Activated effector memory CD4-positive, alpha-beta T cell treated with anti-CD3 and anti-CD28 coated beads, Interleukin-2, amount 50 U/mL, for 16 hours (primary cell): Measurements from ENCODE around the gene WFS1.

ENCODE experiments used
- DNase-seq: peaks from one replicate; pipeline ENCODE4 v3.0.0-alpha.2; 2020

WFS1 gene

DNA sequence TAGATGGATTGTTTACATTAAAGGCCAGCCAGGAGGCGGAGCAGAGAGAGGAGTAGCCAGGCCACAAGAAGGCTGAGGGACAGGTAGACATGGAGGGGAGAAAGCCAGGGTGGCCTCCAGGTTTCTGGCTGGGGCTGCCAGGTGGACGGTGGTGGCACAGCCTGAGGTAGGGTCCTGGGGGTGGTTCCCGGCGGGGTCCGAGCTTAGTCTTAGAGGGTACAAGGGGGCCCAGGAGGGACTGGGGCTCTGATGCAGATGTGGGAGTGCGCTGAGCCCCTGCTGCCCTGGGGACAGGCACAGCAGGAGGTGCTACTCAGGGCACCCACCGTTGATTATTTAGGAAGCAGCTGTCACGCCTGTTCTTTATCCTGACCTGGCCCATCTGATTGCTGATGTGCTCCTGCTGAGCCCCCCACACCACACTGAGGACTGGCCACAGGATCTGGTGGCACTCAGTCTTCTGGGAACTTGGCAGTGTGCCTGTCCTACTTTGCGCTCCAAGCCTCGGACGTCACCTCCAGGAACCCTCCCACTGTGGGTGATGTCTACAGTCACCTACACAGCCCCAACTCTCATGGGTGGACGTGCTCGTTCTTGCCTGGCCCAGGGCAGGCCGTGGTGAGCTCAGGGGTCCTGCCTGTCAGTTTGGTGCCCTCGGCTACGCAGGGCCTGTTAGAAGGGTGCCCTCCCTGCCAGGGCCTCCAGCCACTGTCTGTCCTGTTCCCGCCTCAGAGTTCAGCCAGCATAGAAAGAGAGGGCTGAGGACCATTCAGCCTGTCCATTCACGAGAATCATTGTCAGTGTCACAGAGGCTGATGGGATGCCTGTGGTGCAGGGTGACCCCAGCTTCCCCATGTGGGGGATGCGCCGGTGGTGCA lies 12.0 kb downstream of the WFS1 start:
- no peak for DNase-seq

DNA sequence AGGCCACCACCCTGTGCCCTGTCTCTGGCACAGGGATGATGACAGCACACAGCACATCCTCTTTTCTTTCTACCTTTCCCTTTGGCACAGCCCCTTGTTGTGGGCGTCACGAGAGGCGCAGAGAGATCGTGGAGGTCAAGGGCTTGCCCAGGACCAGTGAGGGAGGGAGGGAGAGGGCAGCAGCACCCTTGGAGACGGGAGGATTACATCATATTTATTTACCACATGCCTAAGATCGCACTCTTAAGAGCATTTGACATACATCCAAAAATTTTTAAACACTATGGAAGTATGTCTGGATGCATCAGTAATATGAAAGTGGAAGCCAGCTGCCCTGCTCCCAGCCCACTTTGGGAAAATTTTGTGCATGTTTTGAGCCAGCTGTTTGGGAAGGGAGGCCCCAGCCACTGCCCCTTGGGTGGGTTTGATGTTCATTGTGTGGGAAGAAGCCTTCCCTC lies 12.7 kb downstream of the WFS1 start:
- DNase-seq, result no peak

DNA sequence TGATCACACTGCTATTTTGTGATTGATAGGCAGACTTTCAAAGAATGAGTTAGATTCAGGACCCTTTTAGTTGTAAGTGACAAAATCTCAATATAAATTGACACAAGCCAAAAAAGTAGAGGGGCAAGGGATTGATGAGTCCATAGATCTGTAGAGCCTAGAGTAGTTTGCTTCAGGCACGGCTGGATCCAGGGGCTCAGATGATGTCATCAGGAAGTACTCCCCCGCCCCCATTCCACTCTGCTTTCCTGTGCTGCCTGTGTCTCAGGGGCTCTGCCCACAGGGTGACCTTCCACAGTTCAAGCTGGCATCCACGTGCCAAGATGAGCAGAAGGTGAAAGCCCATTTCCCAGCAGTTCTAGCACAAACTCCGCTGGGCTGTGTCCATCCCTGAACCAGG lies 13.6 kb downstream of the WFS1 start:
- DNase-seq, result no peak

DNA sequence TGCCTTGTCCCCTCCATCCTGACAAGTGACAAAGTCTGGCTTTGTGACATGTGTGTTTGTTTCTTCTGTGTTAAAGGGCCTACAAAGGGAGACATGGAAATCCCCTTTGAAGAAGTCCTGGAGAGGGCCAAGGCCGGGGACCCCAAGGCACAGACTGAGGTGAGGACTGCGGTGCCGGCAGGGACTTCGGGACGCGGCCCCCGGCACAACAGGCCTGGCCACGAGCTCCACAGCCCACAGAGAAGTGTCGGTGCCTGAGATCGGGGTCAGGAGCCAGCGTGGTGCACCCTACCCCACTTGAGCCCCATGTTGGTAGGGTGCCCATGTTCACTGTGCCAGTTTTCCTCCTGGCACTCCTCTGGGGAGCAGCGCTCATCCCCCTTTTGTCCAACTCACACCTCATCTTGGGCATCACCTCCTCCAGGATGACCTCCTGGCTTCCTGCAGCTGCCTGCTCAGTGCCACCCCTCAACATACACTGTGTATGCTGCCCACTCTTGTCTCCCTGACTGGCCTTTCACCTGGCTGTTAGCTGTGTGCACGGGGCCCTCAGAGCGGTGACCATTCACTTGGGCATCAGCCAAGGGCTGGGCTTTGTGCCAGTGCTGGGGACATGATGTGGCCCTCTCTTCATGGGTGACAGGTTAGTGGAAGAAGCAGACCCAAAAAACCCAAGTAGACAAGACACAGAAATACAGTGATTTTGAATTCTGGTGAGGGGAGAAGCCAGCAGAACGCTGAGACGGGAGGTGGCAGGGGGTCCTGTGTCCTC lies 17.6 kb downstream of the WFS1 start:
- no peak for DNase-seq

DNA sequence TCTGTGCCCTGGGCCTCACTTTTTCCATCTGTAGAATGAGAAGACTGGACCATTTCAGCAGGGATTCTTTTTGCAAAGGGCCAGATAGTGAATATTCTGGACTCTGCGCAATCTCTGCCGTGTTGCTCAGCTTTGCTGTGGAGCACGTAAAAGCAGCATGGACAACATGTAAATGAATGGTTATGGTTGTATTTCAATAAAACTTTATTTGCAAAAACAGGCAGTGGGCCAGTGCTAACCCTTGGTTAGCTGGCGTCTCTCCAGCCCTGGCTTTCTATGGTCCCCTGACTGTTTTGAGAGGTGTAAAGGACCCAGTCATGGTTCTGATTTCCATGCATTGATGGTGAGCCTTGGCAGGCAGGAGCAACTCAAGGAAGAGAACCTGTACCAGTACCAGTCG lies 18.7 kb downstream of the WFS1 start:
- no peak for DNase-seq

DNA sequence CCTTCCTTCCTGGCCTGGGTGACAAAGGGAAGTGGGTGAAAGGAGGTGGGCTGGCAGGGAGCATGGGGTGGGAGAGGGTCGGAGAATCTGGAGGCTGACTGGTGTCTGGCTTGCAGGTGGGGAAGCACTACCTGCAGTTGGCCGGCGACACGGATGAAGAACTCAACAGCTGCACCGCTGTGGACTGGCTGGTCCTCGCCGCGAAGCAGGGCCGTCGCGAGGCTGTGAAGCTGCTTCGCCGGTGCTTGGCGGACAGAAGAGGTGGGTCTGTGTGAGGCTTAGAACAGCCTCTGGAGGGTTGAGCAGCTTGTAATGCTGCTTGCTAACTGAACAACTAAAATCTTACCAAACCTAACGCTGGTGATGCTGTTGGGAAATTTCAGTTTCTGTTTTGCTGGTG lies 19.2 kb downstream of the WFS1 start:
- DNase-seq, result no peak

DNA sequence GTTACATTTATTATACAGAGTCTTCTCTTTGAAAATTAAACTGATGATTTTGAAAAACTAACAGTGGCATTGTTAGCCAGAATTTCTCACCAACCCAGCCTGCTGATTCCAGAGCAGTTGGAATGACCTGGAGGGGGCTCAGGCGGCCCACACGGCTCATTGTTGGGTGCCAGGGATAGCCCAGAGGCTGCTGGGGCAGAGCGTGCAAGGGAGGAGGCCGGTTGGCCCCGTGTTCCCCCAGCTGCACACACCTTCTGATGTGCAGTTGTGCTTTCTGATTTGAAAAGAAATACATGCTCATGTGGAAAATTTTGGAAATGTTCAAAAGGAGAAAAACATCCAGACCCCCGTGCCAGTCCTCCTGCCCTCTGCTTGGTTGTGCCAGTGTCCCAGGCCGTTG lies 20.6 kb downstream of the WFS1 start:
- DNase-seq, result no peak

DNA sequence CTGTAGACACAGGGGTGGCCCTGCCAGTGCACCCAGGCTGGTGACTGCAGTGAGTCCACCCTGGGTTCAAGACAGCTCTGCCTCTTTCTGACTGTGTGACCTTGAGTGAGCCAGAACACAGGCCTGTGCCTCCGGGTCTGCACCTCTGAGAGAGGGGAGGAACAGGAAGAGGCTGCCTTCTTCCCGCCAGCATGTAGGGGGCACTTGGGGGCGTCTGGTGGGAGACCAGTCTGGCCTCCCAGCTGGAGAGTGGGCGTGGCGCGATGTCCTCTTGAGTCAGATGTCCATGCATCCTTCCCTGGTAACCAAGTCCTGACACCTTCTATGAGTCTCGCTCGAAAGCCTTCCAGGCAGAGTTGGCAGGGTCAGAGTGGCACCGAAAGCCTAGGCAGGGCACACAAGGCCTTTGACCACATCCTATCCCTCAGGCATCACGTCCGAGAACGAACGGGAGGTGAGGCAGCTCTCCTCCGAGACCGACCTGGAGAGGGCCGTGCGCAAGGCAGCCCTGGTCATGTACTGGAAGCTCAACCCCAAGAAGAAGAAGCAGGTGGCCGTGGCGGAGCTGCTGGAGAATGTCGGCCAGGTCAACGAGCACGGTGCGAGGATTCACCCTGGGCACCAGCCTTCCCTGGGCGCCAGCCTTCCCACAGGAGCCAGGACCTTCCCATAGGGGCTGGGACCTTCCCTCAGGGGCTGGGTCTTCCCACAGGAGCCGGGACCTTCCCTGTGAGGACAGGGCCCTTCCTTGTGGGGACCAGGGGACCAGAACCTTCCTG lies 21.3 kb downstream of the WFS1 start:
- DNase-seq, result no peak

DNA sequence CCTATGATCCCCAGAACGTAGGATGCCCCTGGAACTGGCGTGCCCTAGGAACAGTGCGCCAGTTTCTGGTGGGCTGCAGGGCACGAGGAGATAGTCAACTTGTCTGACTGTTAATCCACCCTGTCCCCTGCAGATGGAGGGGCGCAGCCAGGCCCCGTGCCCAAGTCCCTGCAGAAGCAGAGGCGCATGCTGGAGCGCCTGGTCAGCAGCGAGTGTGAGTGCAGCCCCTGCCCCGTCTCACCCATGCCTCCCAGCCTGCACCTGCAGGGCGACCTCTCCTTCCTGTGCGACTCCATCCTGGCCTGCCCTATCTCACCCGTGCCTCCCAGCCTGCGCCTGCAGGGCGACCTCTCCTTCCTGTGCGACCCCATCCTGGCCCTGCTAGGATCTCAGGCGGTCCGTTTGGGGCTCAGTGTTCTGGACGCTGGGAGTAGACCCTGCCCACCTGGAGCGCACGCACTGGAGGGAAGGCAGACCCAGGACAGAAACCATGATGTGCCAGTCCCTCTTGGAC lies 22.2 kb downstream of the WFS1 start:
- no peak for DNase-seq

DNA sequence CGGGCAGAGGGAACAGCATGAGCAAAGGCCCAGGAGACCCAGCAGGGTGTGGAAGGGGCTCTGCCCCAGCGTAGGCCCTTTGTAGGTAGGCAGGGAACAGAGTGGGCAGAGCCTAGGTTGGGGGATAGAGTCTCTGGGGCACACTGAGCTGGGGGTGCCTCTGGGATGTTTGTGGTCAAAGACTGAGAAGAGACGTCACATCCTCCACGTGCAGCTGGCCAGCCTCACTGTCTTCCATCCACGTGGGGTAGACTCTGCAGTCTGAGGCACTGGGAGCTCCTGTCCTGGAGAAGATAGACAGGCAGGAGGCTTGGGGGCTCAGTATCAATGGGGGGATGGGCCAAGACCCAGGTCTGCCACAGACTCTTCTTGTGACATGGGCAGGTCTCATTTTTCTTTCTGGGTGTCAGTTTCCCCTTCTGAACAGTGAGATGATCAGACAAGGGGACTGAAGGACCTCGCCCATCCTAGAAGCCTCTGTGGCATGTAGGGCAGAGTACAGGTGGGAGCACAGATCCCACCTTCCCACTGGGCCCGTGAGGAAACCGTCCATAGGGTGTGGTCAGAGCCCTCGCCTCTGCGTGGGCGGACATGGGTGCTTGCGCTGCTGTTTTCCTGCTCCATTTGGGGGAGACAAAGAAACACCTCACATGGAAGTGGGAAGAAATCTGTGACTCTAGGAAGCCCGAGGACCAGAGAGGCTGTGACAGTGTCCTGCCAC lies 22.9 kb downstream of the WFS1 start:
- no peak for DNase-seq

DNA sequence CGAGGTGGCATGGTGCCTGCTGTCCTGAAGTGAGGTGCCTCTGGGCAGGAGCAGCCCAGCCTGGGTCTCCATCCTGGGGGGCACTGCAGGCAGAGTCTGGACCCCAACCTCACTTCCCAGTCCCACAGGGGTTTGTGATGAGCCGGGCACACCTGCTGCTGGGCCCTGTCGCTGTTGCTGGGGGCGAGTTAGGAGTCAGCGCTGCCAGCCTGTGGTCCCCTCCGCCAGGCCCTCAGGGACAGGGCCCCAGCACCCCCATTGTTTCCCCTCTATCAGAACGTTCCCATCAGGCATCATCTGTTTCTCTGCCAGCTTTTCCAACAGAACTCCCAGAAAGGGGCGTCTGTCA lies 23.4 kb downstream of the WFS1 start:
- DNase-seq, result no peak

DNA sequence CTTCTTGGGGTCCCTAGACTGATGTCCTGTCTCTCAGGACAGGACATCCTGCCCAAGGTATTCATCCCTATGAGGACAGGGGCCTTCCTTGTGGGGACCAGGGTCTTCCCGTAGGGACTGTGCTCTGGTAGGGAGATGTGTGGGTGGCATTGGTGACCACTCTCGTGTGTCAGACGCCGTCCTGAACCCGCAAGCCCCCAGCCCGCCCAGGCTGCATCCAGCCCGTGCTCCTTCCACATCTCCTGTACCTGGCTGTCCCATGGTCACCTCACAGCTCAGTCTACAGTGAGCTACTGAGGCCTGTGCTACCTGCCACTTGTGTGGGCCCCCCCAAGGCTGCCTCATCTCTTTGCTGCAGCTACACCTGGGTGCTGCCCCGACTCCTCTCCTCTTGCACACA lies 24.0 kb downstream of the WFS1 start:
- DNase-seq, result no peak

DNA sequence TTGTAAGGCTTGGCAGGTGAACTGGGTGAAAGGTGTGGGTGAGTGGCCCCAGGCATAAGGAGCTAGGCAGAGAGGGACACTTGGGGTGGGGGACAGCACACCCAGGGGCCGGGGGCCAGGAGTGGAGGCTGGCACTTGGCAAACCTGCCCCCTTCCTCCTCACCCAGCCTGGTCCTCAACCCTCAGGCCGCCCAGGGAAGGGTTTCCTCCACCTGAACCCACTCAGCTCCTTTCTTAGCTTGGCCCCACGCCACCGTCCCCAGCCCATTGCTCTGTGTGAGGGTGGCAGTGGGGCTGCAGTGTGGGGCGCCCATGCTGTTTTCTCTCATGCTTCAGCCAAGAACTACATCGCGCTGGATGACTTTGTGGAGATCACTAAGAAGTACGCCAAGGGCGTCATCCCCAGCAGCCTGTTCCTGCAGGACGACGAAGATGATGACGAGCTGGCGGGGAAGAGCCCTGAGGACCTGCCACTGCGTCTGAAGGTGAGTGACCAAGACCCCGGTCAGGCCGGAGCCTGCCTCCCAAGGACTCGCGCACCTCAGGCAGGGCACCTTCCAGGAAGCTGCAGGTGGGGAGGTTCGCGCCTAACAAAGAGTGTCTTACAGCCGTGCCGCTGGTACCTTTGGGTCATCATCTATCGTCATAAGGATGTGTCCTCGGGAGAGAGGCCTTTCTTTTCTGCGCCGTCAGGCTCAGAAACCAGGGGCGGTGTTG lies 25.2 kb downstream of the WFS1 start:
- no peak for DNase-seq

DNA sequence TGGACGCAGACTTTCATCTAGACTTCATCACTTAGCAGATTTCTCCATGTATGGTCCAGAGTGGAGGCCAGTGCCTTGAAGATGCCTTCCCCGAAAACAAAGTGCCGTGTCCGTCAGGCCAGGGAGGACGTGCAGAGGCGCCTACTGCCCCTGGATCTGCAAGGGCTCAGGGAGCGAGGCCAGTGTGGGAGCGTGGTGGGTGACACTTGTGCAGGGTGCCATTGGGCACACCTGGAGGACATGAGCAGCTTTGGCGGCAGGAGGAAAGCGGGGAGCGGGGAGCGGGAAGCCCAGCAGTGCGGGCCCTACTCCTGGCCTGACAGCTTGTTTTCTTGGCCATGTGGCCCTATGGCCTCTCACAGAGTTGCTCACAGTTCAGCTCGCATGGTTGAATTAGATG lies 25.8 kb downstream of the WFS1 start:
- DNase-seq, result no peak

DNA sequence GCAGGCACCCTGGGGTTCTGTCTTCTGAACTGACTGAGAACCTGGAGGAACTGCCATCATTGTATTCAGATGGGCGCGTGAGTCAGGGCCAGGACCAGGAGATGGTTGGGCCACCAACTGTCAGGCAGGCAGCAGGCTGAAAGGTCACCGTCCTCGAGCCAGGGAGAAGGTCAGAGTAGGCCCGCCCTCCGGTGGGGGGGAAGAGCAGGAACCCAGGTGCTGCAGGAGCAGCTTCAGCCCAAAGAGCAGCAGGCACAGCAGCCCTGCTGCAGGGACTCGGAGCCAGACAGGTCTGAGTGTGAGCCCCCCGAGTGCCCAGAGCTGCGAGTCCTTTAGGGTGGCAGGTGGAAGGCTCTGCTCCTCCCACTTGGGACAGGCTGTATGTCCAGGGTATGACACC lies 26.4 kb downstream of the WFS1 start:
- DNase-seq, result no peak

DNA sequence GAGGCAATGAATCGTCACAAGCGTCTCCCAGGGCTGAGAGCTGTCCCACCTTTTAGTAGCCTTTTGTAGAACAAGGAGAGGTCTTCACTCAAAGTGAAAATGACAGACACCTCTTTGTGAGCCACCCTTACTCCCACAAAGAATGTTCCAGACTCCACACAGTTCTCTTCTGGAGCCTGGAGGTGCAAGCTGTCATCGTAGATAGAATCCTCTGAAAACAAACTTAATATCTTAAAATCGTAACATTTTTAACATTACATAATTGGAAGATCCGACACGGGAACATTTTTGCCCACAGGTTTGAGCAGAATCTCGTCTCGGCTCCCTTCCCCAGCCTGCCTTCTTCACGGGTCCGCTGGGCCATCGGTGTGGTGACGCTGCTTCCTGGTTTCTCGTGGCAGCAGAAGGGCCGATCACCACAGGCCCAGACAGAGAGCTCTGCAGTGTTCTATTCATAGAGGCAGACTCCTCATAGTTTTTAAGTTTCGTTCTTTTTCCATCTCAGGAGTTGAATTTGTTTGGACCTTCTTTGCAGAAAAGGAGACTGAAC lies 27.7 kb downstream of the WFS1 start:
- DNase-seq, result no peak

DNA sequence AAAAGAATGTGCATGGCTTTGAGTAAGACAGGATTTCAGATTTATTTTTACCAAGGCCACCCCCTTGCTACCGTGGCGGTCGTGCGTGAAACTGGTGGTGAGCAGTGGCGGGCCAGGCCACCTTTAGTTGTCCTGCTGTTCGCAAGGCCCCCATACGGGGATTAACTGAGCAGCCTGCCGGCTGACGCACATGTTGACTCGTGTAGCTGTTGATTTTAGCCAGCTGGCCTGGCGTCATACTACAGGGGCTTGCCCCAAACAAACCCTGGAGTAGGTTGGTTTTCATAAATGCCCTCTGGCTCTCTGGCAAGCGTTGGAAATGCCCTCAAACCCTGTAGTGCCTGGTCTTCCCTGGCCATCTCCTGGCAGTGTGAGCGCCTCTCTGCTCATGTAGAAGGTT lies 28.4 kb downstream of the WFS1 start:
- DNase-seq, result no peak

DNA sequence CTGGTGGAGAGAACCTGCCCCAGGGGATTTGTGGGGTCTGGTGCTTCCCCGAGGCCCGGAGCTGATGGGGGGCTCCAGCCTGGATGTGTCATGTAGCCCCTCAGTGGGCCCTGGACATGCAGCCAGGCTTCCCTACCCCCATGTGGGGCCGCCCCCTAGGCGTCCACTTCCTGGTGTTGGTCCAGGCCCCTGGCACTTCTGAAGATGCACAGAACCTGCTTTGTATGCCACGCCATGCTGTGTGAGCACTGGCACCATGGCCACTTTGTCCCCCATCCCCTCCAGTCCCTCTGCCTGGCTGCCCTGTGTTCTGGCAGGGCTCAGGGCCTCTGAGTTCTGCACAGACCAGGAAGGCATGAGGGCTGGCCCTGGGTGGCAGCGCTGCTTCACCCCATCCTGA lies 29.2 kb downstream of the WFS1 start:
- DNase-seq, result no peak

DNA sequence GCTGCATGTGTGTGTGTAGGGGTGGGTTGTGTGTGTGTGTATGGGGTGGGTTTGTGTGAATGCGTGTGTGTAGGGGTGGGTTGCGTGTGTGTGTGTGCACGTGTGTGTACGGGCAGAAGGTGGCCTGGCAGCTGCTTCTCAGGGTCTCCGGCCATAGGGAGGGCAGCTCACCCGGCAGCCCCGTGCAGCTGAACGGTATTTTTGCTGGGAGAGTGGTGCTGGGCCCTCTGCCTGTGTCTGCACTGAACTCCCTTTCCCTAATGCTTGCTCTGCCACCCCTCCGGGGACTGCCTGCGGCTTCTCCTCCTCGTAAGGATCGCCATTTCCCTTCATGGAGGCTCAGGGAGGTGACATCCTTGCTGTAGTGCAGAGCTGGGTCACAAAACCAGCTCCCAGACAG lies 30.2 kb downstream of the WFS1 start:
- no peak for DNase-seq

DNA sequence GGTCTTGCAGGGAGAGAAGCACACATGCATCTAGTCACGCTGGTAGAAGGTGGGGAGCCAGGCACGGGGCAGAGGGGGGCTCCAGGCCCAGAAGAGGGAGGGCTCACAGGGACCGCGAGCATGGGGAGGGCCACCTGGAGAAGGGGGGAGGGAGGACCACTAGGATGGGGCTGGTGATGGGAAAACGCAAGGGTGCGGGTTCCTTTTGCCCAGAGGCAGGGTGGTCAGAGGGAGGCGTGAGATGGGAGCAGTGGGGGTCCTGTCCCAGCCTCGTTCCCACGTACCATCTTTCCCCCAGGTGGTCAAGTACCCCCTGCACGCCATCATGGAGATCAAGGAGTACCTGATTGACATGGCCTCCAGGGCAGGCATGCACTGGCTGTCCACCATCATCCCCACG lies 30.7 kb downstream of the WFS1 start:
- no peak for DNase-seq

DNA sequence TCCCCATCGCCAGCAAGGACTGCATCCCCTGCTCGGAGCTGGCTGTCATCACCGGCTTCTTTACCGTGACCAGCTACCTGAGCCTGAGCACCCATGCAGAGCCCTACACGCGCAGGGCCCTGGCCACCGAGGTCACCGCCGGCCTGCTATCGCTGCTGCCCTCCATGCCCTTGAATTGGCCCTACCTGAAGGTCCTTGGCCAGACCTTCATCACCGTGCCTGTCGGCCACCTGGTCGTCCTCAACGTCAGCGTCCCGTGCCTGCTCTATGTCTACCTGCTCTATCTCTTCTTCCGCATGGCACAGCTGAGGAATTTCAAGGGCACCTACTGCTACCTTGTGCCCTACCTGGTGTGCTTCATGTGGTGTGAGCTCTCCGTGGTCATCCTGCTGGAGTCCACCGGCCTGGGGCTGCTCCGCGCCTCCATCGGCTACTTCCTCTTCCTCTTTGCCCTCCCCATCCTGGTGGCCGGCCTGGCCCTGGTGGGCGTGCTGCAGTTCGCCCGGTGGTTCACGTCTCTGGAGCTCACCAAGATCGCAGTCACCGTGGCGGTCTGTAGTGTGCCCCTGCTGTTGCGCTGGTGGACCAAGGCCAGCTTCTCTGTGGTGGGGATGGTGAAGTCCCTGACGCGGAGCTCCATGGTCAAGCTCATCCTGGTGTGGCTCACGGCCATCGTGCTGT lies 31.5 kb downstream of the WFS1 start:
- DNase-seq, result no peak
